Activated CD4-positive, alpha-beta T cell treated with anti-CD3 and anti-CD28 coated beads, Interleukin-2, amount 10 ng/mL, durations not matched to agents 24 days and 14 days (primary cell): ENCODE measurements around the gene CAMK2A. TPM values are rescaled to one million over a fixed set of nuclear protein-coding genes. Genes with fewer than 3 reads are reported as not detected.

Experiments used
- DNase-seq: peaks from one replicate; pipeline ENCODE4 v3.0.0; 2022
- H3K27ac Mint-ChIP-seq: one replicate; pipeline ENCODE4 v1.8.0; 2022; ENCODE audit warnings: mild to moderate bottlenecking, mixed read lengths
- H3K27me3 Mint-ChIP-seq: one replicate; pipeline ENCODE4 v1.8.0; 2022; ENCODE audit warnings: mixed read lengths
- H3K36me3 Mint-ChIP-seq: one replicate; pipeline ENCODE4 v1.8.0; 2022; ENCODE audit warnings: low read depth, mild to moderate bottlenecking, mixed read lengths
- H3K4me1 Mint-ChIP-seq: one replicate; pipeline ENCODE4 v1.8.0; 2021; ENCODE audit warnings: mixed read lengths
- H3K4me3 Mint-ChIP-seq: one replicate; pipeline ENCODE4 v1.8.0; 2022; ENCODE audit warnings: mild to moderate bottlenecking, moderate library complexity, mixed read lengths
- H3K9me3 Mint-ChIP-seq: one replicate; pipeline ENCODE4 v1.8.0; 2021; ENCODE audit warnings: mixed read lengths
- intact Hi-C: fragments of 100-400 bp; cut with micrococcal nuclease; formaldehyde crosslinking; loops from one replicate; pipeline ENCODE4 v1.15.1; 2023
- total RNA-seq: library from RNA; stranded (reverse); gene quantifications from 2 replicates; pipeline ENCODE4 v1.2.3, GENCODE V29; 2022

Gene CAMK2A
- total RNA-seq, 1 donor from 2014 or later = not detected

DNA sequence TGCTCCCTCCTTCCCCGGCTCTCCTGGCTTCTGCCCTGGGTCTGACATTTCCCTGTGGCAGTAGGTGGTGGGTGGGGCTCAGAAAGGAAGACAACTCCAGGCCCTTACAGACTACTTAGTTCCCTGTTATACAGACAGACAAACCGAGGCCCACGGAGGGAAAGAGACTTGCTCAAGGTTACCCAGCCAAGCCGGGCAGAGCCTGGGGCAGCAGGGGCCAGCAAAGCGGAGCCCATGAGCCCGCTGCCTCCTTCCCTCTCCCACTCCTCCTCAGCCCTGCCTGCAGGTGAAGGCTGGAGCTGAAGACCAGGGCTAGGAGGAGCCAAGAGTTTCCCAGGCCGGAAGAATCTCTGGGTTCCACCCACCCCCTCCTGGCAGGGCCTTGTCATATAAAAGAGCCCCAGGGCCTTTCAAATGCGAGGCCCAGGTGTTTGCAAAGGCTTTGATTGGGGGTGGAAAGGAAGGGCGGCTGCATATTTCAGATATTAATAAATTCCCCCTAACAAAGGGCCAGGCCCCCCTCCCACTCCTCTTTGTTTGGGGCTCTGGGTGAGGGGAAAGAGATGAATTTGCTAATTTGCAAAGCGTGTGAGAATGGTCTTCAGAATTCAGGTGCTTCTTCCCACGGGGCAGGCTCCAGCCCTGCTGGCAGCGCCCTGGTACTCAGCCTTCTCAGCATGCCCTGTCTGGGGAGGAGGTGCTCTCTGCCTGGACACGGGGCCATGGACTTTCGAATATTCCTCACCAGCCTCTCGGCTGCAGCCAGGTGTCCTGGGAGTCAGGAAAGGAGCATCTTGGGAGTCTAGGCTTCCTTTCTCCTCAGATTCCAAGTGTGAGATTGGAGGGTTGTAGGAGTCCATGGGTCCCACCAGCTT, 78.2 kb downstream of the CAMK2A start:
- H3K27me3 Mint-ChIP-seq = peaks cover 22% of the 10 kb centered on the region
- H3K36me3 Mint-ChIP-seq = no peaks in the 10 kb centered on the region
- H3K4me1 Mint-ChIP-seq = peaks cover 14% of the 10 kb centered on the region
- no peaks in the 10 kb centered on the region for H3K9me3 Mint-ChIP-seq
- DNase-seq = no peak
- H3K4me3 Mint-ChIP-seq = no peak overlapping the region
- intact Hi-C loops = loop anchor here (10.0 kb wide), 1 partner anchor 207 kb away; the partner anchor contains the start of genes HMGXB3 and TIGD6
- H3K27ac Mint-ChIP-seq = no peak overlapping the region

DNA sequence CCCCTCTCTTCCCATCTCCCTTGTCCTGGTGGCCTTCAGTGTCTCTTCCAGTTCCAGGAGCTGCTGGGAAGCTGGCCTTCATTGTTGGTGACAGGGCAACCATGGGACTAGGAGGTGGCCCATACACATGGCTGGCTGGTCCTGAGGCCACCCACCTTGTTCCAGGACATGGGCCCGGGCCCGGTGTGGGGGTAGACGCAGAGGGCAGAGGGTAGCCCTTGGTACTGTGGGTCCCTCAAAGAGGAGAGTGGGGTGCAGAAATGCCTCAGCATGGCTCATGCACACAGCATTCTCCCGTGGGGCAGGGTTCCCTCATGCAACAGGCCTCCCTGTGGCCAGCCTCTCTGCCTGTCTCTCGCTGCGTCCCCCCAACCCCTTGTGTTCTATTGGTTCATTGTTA, 78.9 kb downstream of the CAMK2A start:
- Mint-ChIP-seq H3K27ac (no peak overlapping the region), H3K4me1 (peaks cover 14% of the 10 kb centered on the region), H3K27me3 (peaks cover 20% of the 10 kb centered on the region), H3K9me3 (no peaks in the 10 kb centered on the region), H3K36me3 (no peaks in the 10 kb centered on the region), H3K4me3 (no peak overlapping the region)
- intact Hi-C loops = loop anchor here (10.0 kb wide), 1 partner anchor 206 kb away; the partner anchor contains the start of genes HMGXB3 and TIGD6
- no peak for DNase-seq

DNA sequence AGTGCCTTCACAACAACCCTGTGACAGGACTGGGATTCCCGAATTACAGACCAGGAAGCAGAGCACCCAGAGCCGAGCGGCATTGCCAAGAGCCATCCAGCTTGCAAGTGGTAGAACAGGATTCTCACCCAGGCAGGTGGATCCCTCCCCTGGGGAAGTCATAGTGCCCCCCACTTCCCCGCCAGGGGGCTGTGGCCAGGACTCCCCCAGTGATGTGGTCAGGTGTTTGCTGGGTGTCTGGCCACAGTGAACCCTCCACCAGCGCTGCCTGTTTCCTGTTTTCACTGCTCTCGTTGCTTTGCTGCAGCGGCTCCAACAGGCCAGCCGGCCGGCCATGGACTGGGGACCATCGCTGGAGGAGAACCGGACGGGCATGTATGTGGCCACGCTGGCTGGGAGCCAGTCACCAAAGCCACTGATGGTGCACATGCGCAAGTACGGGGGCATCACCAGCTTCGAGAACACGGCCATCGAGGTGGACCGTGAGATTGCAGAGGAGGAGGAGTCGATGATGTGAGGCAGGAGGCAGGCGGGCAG, 80.4 kb downstream of the CAMK2A start:
- Mint-ChIP-seq H3K27ac (no peak overlapping the region), H3K36me3 (no peaks in the 10 kb centered on the region), H3K27me3 (peaks cover 18% of the 10 kb centered on the region), H3K9me3 (no peaks in the 10 kb centered on the region), H3K4me1 (peaks cover 14% of the 10 kb centered on the region), H3K4me3 (peak overlapping the region; percentile 40)
- intact Hi-C loops = no loop called here
- DNase-seq = peak; percentile 67

- Mint-ChIP-seq H3K4me1 (peaks cover 14% of the 10 kb centered on the region), H3K4me3 (peak overlapping the region; percentile 40), H3K9me3 (no peaks in the 10 kb centered on the region), H3K36me3 (no peaks in the 10 kb centered on the region), H3K27me3 (peaks cover 18% of the 10 kb centered on the region), H3K27ac (no peak overlapping the region)
- DNase-seq = no peak
- intact Hi-C loops = no loop called here
Measured at GRCh38 chr5:150208187-150209098, 81.1 kb downstream of the CAMK2A start.

DNA sequence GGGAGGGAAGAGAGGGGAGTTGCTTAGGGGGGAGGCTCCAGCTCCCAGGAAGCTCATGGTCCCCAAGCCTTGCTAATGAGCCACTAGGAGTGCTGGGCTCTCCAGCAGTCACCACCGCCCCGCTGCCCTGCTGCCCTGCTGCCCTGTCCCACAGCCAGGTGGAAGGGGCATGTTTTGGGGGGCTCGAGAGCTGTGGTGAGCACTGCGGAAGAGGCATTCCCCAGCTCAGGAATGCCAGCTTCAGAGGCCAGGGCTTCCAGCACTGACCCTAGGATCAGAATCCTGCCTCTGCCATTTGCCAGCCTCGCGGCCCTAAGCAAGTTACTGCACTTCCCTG, 82.8 kb downstream of the CAMK2A start:
- Mint-ChIP-seq H3K4me1 (peaks cover 14% of the 10 kb centered on the region), H3K36me3 (no peaks in the 10 kb centered on the region), H3K27me3 (peaks cover 18% of the 10 kb centered on the region), H3K27ac (no peak overlapping the region), H3K9me3 (no peaks in the 10 kb centered on the region), H3K4me3 (no peak overlapping the region)
- intact Hi-C loops = no loop called here
- no peak for DNase-seq

DNA sequence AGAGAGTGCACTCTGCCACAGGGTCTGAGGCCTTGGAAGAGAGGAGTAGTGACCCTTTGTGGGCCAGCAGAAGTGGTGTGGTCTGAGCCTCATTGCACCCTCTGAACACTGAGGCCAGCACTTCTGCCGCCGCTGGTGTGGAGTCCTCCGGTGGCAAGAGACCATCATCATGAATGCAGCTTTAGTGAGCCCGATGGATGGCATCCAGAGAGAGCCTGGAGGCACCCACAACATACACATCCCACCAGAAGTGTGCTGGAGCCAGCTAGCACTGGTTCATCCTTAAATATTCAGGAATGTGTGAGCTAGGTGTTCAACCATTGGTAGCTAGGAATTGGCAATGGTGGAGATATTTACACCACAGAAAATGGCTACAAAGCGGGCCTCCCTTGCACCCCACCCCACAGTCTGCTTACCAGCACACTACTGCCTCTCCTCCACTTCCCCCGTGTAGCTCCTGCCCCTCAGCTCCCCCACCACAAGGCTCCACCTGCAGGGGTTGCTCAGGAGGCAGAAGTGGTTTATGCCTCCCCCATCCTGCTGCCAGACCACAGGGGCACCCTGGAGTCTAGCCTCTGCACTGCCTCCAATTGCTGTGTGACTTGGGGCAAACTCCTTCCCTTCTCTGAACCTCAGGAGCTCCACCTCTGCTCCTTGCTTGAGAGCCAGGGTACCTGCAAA, 83.3 kb downstream of the CAMK2A start:
- no peak for DNase-seq
- no peaks in the 10 kb centered on the region for H3K9me3 Mint-ChIP-seq

GRCh38 chr5:150204590-150204960, 85.0 kb downstream of the CAMK2A start:
- H3K4me3 Mint-ChIP-seq = no peak overlapping the region
- peaks cover 9% of the 10 kb centered on the region for H3K4me1 Mint-ChIP-seq
- no peaks in the 10 kb centered on the region for H3K9me3 Mint-ChIP-seq
- H3K36me3 Mint-ChIP-seq = no peaks in the 10 kb centered on the region
- DNase-seq = no peak
- H3K27me3 Mint-ChIP-seq = peaks cover 14% of the 10 kb centered on the region
- intact Hi-C loops = no loop called here
- H3K27ac Mint-ChIP-seq = no peak overlapping the region

More for the DNA sequence above, 83.3 kb downstream of the CAMK2A start:
- Mint-ChIP-seq H3K4me1 (peaks cover 14% of the 10 kb centered on the region), H3K36me3 (no peaks in the 10 kb centered on the region), H3K27me3 (peaks cover 18% of the 10 kb centered on the region), H3K4me3 (no peak overlapping the region), H3K27ac (no peak overlapping the region)
- intact Hi-C loops = no loop called here

GRCh38 chr5:150203832-150204589, 85.6 kb downstream of the CAMK2A start:
- intact Hi-C loops = no loop called here
- H3K27me3 Mint-ChIP-seq = peaks cover 10% of the 10 kb centered on the region
- no peaks in the 10 kb centered on the region for H3K9me3 Mint-ChIP-seq
- no peaks in the 10 kb centered on the region for H3K36me3 Mint-ChIP-seq
- H3K4me3 Mint-ChIP-seq = no peak overlapping the region
- H3K4me1 Mint-ChIP-seq = peaks cover 5% of the 10 kb centered on the region
- no peak overlapping the region for H3K27ac Mint-ChIP-seq
- DNase-seq = no peak

- Mint-ChIP-seq H3K4me1 (no peaks in the 10 kb centered on the region), H3K27ac (no peak overlapping the region), H3K27me3 (no peaks in the 10 kb centered on the region), H3K4me3 (no peak overlapping the region), H3K36me3 (no peaks in the 10 kb centered on the region), H3K9me3 (no peaks in the 10 kb centered on the region)
- DNase-seq = no peak
- intact Hi-C loops = no loop called here
Measured at GRCh38 chr5:150202501-150202900, 87.1 kb downstream of the CAMK2A start.

DNA sequence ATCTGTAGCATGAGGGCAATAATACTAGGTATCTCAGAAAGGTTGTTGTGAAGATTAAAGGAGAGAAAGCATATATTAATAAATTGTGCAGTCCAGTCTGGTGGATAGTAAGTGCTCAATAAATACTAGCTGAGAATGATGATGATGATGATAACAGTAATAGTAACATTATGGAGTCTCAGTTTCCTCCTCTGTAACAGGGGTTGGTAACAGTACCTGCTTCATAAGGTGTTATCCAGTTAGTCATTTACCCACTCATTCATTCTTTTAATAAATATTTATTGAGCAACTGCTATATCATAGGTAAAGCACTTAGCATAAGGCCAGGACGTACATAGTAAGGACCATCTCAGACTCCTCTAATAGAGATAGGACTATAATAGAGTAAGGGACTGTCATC, 92.1 kb downstream of the CAMK2A start:
- Mint-ChIP-seq H3K4me1 (no peaks in the 10 kb centered on the region), H3K4me3 (no peak overlapping the region), H3K27me3 (peaks cover 3% of the 10 kb centered on the region), H3K27ac (no peak overlapping the region), H3K36me3 (no peaks in the 10 kb centered on the region), H3K9me3 (no peaks in the 10 kb centered on the region)
- intact Hi-C loops = no loop called here
- no peak for DNase-seq

GRCh38 chr5:150196986-150197385, 92.6 kb downstream of the CAMK2A start:
- Mint-ChIP-seq H3K27ac (no peak overlapping the region), H3K4me3 (no peak overlapping the region), H3K9me3 (no peaks in the 10 kb centered on the region), H3K4me1 (no peaks in the 10 kb centered on the region), H3K27me3 (peaks cover 7% of the 10 kb centered on the region), H3K36me3 (no peaks in the 10 kb centered on the region)
- intact Hi-C loops = no loop called here
- DNase-seq = no peak

DNA sequence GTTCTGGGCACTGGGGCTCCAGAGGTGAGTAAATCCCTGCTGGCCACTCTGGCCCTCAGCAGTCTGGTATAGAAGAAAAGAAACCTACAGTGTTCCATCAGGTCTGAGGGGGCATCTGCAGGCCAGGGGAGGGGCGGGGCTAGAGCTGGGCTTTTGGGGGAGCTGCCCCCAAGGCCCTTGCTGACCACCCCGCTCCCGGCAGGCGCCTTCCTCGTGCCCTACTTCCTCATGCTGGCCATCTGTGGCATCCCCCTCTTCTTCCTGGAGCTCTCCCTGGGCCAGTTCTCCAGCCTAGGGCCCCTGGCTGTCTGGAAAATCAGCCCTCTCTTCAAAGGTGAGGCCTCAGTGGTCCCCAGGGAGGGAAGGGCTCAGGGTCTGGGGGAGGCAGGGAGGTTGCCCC, 93.1 kb downstream of the CAMK2A start:
- intact Hi-C loops = no loop called here
- Mint-ChIP-seq H3K27me3 (peaks cover 10% of the 10 kb centered on the region), H3K36me3 (no peaks in the 10 kb centered on the region), H3K27ac (no peak overlapping the region), H3K4me3 (no peak overlapping the region), H3K9me3 (no peaks in the 10 kb centered on the region), H3K4me1 (no peaks in the 10 kb centered on the region)
- DNase-seq = no peak
